DOHH2 (cell line): ENCODE measurements around the gene PPFIBP2.

Source experiments
- H3F3A ChIP-seq: fragments of 200-600 bp; sonication (generic), shearing (Covaris generic); 2 replicates; pipeline ENCODE4 v1.6.0; 2016; ENCODE audit warnings: antibody characterized with exemption, mild to moderate bottlenecking; ENCODE audit not compliant: control insufficient read depth, insufficient read depth
- H3K27ac ChIP-seq: fragments of 200-600 bp; sonication (generic); 2 replicates; pipeline ENCODE4 v1.5.1; 2014; ENCODE audit warnings: low read depth, mild to moderate bottlenecking, low read length, moderate library complexity
- H3K27me3 ChIP-seq: fragments of 200-600 bp; sonication (generic); 2 replicates; pipeline ENCODE4 v1.6.1; 2014; ENCODE audit warnings: mild to moderate bottlenecking, low read length, mixed read lengths; ENCODE audit not compliant: control insufficient read depth
- H3K36me3 ChIP-seq: fragments of 200-600 bp; sonication (generic); 2 replicates; pipeline ENCODE4 v1.6.1; 2014; ENCODE audit warnings: mild to moderate bottlenecking, low read length, moderate library complexity, mixed read lengths; ENCODE audit not compliant: control insufficient read depth
- H3K4me1 ChIP-seq: fragments of 200-600 bp; sonication (generic); 2 replicates; pipeline ENCODE4 v1.6.1; 2014; ENCODE audit warnings: mild to moderate bottlenecking, low read length, mixed read lengths; ENCODE audit not compliant: control insufficient read depth
- H3K4me2 ChIP-seq: fragments of 200-600 bp; sonication (generic); 2 replicates; pipeline ENCODE4 v1.6.0; 2014; ENCODE audit warnings: mild to moderate bottlenecking, low read length, moderate library complexity
- H3K4me3 ChIP-seq: fragments of 200-600 bp; sonication (generic); 2 replicates; pipeline ENCODE4 v1.5.1; 2014; ENCODE audit warnings: mild to moderate bottlenecking, low read length, mixed read lengths
- H3K79me2 ChIP-seq: fragments of 200-600 bp; sonication (generic); 2 replicates; pipeline ENCODE4 v1.6.1; 2014; ENCODE audit warnings: mild to moderate bottlenecking, low read length, mixed read lengths; ENCODE audit not compliant: control insufficient read depth
- H3K9me2 ChIP-seq: fragments of 200-600 bp; sonication (generic); replicated peaks from 2 replicates; pipeline ENCODE4 v1.6.1; 2014; ENCODE audit warnings: mild to moderate bottlenecking, low read length, mixed read lengths; ENCODE audit not compliant: control insufficient read depth
- H3K9me3 ChIP-seq: fragments of 200-600 bp; sonication (generic); 2 replicates; pipeline ENCODE4 v1.6.1; 2014; ENCODE audit warnings: antibody characterized with exemption, low read length, mixed read lengths; ENCODE audit not compliant: control insufficient read depth, insufficient read depth
- H4K20me1 ChIP-seq: fragments of 200-600 bp; sonication (generic); 2 replicates; pipeline ENCODE4 v1.6.0; 2014; ENCODE audit warnings: low read depth, mild to moderate bottlenecking, antibody characterized with exemption, low read length, moderate library complexity; ENCODE audit not compliant: control insufficient read depth, insufficient read depth
- CTCF ChIP-seq: fragments of 200-600 bp; sonication (generic); IDR thresholded peaks from one replicate; pipeline ENCODE4 v1.5.1; 2014; ENCODE audit warnings: antibody characterized with exemption, mild to moderate bottlenecking, low read depth, low read length; ENCODE audit not compliant: poor library complexity, severe bottlenecking
- EZH2phosphoT487 ChIP-seq: fragments of 200-600 bp; sonication (generic); IDR thresholded peaks from 2 replicates; pipeline ENCODE4 v1.6.1; 2017; ENCODE audit warnings: borderline replicate concordance, mild to moderate bottlenecking, antibody characterized with exemption, low read length, moderate library complexity, mixed read lengths

The PPFIBP2 gene

GRCh38 chr11:7689239-7689638 is 175.4 kb downstream of the PPFIBP2 start:
- H3K36me3 ChIP-seq = no peaks in the 10 kb centered on the region
- H3K9me3 ChIP-seq = no peaks in the 10 kb centered on the region
- H3K4me2 ChIP-seq = no peak overlapping the region
- H3K27me3 ChIP-seq = peaks cover 21% of the 10 kb centered on the region
- no peaks in the 10 kb centered on the region for H3F3A ChIP-seq
- H3K4me3 ChIP-seq = no peak overlapping the region
- no peak for TF ChIP-seq EZH2phosphoT487
- TF ChIP-seq CTCF = no peak
- no peaks in the 10 kb centered on the region for H4K20me1 ChIP-seq
- no peak overlapping the region for H3K27ac ChIP-seq
- H3K9me2 ChIP-seq = no peaks in the 10 kb centered on the region
- H3K79me2 ChIP-seq = no peaks in the 10 kb centered on the region
- H3K4me1 ChIP-seq = peaks cover 17% of the 10 kb centered on the region

- peaks cover 17% of the 10 kb centered on the region for H3K4me1 ChIP-seq
- H3K27me3 ChIP-seq = peaks cover 16% of the 10 kb centered on the region
- H4K20me1 ChIP-seq = no peaks in the 10 kb centered on the region
- no peak for TF ChIP-seq EZH2phosphoT487
- TF ChIP-seq CTCF = no peak
- H3K4me2 ChIP-seq = no peak overlapping the region
- H3F3A ChIP-seq = no peaks in the 10 kb centered on the region
- no peaks in the 10 kb centered on the region for H3K9me2 ChIP-seq
- no peak overlapping the region for H3K27ac ChIP-seq
- H3K79me2 ChIP-seq = no peaks in the 10 kb centered on the region
- no peak overlapping the region for H3K4me3 ChIP-seq
- no peaks in the 10 kb centered on the region for H3K36me3 ChIP-seq
- no peaks in the 10 kb centered on the region for H3K9me3 ChIP-seq
These were observed 176.8 kb downstream of the PPFIBP2 start for GRCh38 chr11:7690648-7691047.

- no peaks in the 10 kb centered on the region for H3F3A ChIP-seq
- no peak for TF ChIP-seq CTCF
- TF ChIP-seq EZH2phosphoT487 = no peak
- H3K9me2 ChIP-seq = no peaks in the 10 kb centered on the region
- no peaks in the 10 kb centered on the region for H3K9me3 ChIP-seq
- no peak overlapping the region for H3K27ac ChIP-seq
- peaks cover 12% of the 10 kb centered on the region for H3K27me3 ChIP-seq
- no peaks in the 10 kb centered on the region for H4K20me1 ChIP-seq
- peak overlapping the region; percentile 32 for H3K4me2 ChIP-seq
- no peaks in the 10 kb centered on the region for H3K79me2 ChIP-seq
- H3K36me3 ChIP-seq = no peaks in the 10 kb centered on the region
- 0 out of 2 replicates have a peak overlapping the region, but pooled peaks have one; percentile 25 for H3K4me3 ChIP-seq
- H3K4me1 ChIP-seq = peaks cover 17% of the 10 kb centered on the region
These were observed 178.1 kb downstream of the PPFIBP2 start for GRCh38 chr11:7691759-7692350.
